Superior temporal gyrus (tissue), 1 donor: Measurements from ENCODE around the gene TIMM17A.
A peak's percentile ranks its signal among the peaks of the same experiment; 100 is the strongest.

Source experiments
- DNase-seq: peaks from one replicate; pipeline ENCODE4 v3.0.0-alpha.2; 2016; ENCODE audit errors: extremely low spot score

Gene TIMM17A

GRCh38 chr1:201955009-201955728, at the start of gene TIMM17A:
Gene TIMM17A (plus strand): TSS chr1:201955503. CDS start chr1:201955527, 24 bp downstream.
- DNase-seq, result peak; percentile 99

- DNase-seq, result no peak
Measured at GRCh38 chr1:201906336-201906735, 49.0 kb upstream of the TIMM17A start.

GRCh38 chr1:201907621-201908020, 47.7 kb upstream of the TIMM17A start:
- no peak for DNase-seq

- DNase-seq, result no peak
Measured at GRCh38 chr1:201911826-201912571, 43.3 kb upstream of the TIMM17A start.

GRCh38 chr1:201912832-201913231, 42.5 kb upstream of the TIMM17A start:
- DNase-seq, result no peak

- no peak for DNase-seq
Measured at GRCh38 chr1:201914456-201915235, 40.7 kb upstream of the TIMM17A start.

- no peak for DNase-seq
Measured at GRCh38 chr1:201916649-201917249, 38.6 kb upstream of the TIMM17A start.

- DNase-seq, result no peak
Measured at GRCh38 chr1:201917362-201918033, 37.8 kb upstream of the TIMM17A start.

GRCh38 chr1:201918343-201918742, 37.0 kb upstream of the TIMM17A start:
- DNase-seq, result no peak

- no peak for DNase-seq
Measured at GRCh38 chr1:201921952-201922558, 33.2 kb upstream of the TIMM17A start.

GRCh38 chr1:201925301-201925567, 30.1 kb upstream of the TIMM17A start:
- DNase-seq, result no peak

GRCh38 chr1:201925981-201926645, 29.2 kb upstream of the TIMM17A start:
- no peak for DNase-seq

- no peak for DNase-seq
Measured at GRCh38 chr1:201928266-201928665, 27.0 kb upstream of the TIMM17A start.

GRCh38 chr1:201930137-201930536, 25.2 kb upstream of the TIMM17A start:
- no peak for DNase-seq

GRCh38 chr1:201930803-201931202, 24.5 kb upstream of the TIMM17A start:
- no peak for DNase-seq

GRCh38 chr1:201933840-201934430, 21.4 kb upstream of the TIMM17A start:
- DNase-seq, result no peak

- DNase-seq, result no peak
Measured at GRCh38 chr1:201937624-201938213, 17.6 kb upstream of the TIMM17A start.

- DNase-seq, result no peak
Measured at GRCh38 chr1:201938440-201939035, 16.8 kb upstream of the TIMM17A start.

- DNase-seq, result no peak
Measured at GRCh38 chr1:201939148-201939547, 16.2 kb upstream of the TIMM17A start.

GRCh38 chr1:201939574-201939973, 15.7 kb upstream of the TIMM17A start:
- no peak for DNase-seq
